HG03457 (cell line): ENCODE measurements around the gene SCN7A.
"Not testable (repeated sequence)": the region's sequence is repeated elsewhere in the genome, so short reads cannot be mapped to it uniquely, and the experiment has no call there.

ENCODE experiments used
- ATAC-seq: cut with Tn5 transposase; IDR thresholded peaks from one replicate; pipeline ENCODE4 v1.9.1; 2021; ENCODE audit warnings: moderate number of reproducible peaks; ENCODE audit not compliant: unreplicated experiment

SCN7A gene

DNA sequence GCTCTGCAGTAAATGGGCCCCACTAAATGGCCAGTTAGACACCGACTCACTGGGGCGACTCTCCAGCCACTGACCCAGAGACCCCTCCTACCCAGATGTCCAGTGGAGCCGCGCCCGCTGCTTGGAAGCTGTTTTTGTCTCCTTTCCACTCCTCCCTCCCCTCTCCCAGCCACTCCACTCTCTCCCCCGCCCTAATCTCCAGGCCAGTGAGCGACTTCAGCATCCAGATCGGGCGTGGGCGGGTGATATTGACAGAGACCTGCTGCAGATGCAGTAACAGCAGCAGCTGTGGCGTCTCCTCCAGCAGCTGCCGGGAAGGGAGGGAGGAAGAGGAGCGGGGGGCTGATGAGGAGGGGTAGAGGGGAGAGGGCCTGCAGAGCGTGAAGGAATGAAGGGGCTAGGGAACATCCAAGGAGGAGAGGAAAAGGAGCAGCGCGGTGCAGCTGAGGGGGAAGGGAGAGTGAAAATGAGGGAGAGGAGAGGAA lies at the start of gene SCN7A:
TSS of gene SCN7A (minus strand) at position 110 of the 485 bp plus-strand sequence. CDS start 16,553 bp downstream, outside the sequence.
- no peak for ATAC-seq

DNA sequence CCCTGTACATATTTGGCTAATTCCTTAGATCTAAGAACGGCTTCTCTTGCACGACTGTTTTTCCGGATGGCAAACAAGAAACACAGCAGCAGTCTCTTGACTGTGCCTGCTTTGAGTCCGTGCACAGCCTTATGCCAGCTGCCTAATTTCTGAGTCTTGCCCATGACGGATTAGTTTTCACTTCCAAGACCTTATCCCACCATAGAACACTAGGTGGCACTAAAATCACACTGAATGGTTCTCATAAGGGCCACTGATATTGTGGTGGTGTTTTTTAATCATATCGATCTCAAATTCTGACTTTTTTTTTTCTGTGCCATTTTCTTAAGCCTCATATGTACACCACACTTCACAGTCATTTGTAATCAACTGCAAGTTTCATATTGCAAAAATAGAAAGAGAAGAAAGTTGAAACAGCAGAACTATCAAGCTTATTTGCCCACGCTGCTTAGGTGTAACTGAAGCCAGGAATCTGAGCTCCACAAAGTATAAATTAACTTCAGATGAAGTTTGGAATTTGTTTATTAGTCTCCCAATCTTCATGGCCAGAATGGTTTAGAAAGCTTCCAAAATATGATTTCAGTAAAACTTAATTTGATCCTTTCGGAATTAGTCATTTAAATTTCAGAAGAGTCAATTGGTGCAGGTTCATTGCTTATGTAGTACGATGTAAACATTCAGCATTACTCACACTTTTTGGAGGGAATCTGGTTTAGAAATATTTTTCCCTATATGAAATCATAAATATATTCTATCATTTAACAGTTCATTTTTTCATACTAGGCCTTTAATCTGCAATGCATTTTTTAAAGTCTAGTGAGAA lies 45.5 kb upstream of the SCN7A start:
- peak; percentile 88 for ATAC-seq

DNA sequence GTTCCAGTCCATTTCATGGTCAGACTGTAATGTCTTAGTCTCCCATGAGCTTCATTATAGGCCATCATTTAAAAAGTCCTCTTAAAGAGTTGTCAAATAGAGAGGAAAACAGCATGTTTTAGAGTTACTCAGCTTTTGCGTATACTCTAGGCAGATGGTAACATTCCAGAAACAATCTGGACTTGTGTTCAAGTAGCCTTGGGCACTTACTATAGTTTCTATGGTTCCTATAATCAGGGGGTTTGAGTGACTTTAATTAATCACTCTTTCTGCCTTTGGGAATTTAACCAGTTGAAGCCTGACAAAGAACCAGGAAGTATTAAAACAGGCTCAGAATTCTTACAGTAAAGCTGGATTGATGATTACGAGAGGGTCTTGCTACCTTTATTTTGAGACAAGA lies 42.1 kb upstream of the SCN7A start:
- no peak for ATAC-seq

DNA sequence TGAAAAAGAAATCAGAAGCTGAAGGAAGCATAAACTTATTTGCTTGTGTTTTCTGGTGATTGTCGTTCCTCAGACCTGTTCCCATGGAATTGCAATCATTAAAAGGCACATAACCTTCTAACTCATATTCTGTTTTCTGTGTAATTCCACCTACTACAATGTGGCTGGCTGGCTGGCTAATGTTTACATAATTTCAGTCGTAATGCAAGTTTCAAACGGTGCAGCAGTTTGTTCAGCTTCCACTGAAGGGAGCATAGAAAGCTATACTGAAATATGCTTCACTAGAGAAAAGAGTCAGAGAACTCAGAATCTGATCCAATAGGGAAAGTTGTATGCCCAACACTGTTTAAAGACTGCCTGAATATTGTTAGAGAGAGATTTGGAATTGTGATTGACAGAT lies 27.1 kb upstream of the SCN7A start:
- ATAC-seq, result no peak

DNA sequence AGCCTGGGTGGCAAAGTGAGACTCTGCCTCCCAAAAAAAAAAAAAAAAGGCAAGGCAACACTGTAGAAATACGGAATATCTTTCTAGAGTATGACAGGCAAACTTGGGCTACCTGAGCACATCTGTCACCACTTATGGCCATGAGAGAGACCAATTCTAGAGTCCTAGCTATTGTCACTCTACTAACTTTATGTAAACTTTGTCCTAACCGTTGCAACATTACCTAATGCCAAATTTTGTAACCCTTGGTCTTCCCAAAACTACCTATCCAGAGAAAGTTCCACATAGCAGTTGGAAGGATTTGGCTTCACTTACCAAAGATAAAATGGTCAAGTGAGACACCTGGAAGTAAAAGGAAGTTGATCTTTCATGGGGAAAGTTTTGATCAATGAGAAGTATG lies 26.6 kb upstream of the SCN7A start:
- ATAC-seq, result no peak

DNA sequence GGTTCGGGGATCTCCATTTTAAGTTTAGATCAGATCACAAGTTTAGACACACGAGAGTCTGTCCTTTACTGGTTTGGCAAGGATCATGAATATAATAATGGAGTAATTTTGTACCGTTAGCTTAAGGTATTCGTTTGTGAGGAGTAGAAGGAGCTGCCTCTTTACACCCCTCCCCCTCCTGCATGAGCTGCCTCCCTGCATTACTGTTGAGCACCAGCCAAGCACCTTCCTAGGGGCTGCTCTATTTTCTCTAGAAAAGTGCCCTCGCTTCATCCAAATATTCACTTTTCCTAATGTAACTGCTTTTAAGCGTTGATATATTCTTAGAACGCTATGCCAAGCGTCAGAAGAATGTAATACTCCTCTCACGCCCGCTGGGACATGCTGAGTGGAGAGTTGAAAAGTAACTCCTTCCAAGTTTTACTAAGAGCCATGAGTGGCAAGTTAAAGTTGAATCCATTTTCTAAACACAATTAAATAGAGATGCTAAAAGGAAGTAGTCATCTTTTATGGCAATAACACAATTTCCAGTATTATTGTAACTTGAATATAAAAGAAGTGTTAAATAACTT lies 25.4 kb upstream of the SCN7A start:
- no peak for ATAC-seq

DNA sequence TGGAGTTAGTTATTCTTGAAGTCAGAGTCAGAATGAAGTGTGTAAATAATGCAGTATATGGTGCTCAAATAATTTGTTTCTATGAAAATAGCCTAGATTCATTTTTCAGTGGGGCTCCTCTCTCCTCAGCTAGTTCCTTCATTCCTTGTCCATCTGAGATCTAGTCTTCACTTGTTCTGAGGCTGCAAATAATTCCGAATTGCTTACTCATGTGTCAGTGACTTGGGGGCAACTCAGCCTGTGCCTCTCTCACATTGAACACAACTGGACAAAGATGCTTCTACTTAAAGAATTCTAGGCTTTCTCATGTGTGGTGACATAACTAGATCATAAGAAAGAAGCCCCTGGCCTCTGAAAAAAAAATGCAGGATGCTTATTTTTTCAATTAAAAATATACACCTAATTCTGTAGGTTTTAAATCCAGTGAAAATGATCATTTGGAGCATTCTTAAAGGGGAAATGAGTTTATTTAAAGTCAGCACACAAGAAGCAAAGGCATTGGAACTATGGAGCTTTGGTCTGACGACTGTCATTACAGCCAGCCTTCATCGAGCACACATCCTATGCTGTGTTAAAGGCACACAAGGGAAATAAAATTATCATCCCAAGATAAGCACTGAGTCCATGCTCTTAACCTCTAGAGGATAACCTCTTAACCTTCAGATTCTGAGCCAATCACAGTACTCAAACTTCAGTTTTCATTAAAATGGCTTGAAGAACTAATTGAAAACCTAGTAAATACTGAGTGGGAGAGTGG lies 24.8 kb upstream of the SCN7A start:
- ATAC-seq, result no peak

DNA sequence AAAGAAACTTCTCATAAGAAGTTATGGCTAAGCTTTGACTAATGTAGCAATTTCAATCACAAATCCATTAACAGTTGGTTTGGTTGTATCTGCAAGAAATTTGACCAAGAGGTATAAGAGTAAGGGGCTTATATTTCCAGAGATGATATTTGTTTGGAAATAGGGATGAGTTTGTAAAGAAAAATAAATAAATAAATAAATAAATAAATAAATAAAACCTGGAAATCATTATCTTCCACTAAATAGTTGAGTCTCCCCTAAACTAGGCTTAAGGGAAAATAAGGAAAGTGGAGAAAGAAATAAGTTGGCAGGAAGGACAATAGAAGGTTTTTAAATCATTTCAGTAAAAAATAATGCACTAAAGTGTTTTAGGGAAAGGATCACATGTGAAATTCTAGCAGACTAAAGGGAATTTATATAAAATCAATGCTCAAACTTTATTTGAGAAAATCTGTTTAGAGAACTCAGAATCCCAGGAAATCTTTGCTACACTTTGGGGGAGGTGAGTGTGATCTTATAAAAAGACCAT lies 23.5 kb upstream of the SCN7A start:
- ATAC-seq, result no peak

DNA sequence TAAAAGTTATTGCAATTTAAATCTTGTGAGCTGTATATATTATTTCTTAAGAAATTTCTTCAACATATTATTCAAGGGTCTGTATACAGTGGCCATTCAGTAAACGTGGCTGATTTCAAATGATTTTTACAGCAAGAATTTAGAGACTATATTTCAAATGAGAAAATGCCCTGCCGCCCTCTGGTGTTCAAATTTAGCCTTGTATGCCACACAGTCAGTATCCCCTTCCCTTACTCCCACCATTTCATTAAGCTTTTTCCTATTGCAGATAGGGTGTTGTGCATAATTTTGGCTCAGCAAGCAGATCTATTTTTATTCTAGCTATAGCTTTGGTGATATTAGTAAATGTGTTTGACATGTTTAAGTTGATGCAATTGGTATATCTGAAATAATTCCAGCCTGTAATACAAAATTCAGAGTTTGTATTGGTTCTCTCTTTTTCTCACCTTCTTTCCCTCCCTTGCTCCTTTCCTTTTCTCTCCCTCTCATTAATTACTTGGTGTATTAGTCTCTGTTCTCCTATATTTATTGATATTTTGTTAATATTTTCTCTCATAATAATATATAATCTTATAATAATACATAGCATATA lies 22.8 kb upstream of the SCN7A start:
- no peak for ATAC-seq

DNA sequence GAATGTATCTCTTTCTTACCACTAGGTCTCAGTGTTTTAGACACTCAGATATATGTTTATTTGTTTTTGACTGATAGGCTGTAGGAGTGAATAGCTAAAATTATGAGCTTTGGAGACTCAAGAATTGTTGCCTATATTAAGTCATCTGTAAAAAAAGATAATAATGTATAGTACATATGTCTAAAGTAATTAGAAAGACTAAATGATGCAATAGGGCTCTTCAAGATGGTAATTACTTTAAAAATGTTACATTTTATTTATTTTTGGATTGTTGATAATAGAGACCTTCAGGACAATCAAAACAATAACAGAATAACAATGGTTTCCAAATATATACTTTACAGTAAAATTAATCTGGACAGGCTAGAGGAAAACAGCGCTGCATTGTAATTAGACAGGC lies 19.9 kb upstream of the SCN7A start:
- no peak for ATAC-seq

DNA sequence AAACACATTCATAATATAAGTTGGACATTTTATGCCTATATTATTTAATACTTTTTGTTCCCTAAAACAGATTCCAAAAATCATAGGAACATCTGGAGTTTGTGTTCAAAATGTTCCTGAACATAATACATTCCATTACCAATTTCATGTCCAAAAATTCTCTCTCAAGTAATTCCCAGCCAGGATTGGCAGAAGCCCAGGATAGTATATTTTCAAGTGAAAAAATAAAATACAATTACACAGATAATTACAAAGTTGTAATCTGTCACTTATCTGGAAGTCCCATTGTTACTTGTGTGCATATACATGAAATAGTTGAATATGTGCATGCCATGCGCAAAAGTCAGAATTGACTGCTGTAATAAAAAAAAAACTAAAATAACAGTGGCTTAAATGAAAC lies 5.2 kb upstream of the SCN7A start:
- no peak for ATAC-seq

DNA sequence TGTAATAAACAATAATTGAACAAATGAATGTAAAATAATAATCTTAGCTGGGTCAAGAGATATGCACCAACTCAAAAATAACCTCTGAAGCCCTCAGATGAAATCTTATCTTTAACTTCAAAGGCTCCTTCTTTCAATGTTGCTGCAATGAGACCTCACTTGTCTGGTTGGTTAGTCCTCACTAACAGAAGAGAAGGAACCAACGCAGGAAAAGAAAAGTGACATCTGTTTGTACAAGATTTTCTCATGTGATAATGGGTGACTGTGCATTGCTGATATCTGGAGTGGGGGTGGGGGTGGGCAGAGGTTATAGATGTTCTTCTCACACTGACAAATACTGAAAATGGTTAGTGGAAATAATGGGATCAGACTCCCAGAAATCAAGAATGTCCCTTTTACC lies 2.6 kb downstream of the SCN7A start:
- no peak for ATAC-seq

DNA sequence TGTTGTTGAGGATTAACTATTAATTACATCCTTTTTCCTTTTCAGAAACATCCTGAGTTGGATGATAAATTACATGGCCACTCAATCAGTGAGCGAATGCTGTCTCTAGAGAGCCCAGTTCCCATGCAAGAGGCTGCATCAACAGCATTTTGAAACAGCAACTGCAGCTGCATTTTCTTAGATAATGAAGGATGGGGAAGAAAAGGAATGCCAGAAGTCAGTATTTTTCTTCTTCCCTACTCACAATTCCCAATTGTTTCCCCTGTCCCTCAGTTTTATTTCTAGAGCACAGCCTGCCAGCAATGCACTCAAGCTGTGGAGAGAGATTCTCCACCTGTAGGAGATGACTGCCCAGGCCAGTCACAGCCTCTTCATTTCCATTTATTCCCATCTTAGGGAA lies 6.9 kb downstream of the SCN7A start:
- no peak for ATAC-seq

DNA sequence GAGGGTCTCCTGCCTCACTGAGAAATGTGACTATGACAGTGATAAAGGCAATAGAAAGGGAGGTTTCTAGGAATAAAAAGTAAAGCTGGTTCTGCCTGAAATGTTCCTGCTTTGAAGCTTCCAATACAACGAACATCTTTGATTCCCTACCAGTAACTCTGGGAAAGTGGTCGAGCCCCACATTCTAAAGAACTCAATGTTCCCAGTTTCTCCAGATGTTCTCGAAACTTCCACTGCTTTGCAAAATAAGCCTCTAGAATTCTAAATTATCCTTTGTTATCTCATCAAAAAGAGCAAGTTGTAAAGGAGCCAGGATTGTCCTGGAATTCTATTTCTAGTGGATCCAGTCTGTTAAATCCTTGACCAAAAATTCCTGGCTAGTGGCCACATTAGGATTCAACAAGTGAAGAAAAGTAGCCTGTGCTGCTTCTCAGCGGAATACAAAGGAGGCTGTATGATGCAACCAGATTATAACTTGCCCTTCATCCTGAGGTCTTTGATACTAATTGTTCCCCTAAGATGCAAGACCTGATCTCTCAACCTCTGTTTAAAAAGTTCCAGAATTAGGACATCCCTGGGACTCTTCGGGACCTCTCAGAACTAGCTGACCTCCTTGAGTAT lies 8.4 kb downstream of the SCN7A start:
- ATAC-seq, result no peak

DNA sequence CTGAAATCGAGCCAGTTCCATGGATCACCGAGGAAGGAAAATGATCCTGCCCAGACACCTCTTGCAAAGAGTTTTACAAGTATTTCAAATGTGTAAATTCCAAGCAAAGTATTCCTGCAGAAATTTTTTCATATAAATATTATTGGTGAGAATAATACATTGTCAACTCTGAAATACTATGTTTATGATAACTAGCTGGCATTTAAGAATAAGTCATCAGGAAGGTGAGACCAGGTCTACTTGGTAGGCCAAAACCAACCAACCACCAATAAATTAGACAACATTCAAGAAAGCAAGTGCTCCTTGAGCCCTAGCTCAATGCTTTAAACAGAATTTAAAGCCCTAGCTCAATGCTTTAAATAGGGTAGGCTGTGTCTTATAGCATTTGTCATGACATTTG lies 21.7 kb downstream of the SCN7A start:
- no peak for ATAC-seq

DNA sequence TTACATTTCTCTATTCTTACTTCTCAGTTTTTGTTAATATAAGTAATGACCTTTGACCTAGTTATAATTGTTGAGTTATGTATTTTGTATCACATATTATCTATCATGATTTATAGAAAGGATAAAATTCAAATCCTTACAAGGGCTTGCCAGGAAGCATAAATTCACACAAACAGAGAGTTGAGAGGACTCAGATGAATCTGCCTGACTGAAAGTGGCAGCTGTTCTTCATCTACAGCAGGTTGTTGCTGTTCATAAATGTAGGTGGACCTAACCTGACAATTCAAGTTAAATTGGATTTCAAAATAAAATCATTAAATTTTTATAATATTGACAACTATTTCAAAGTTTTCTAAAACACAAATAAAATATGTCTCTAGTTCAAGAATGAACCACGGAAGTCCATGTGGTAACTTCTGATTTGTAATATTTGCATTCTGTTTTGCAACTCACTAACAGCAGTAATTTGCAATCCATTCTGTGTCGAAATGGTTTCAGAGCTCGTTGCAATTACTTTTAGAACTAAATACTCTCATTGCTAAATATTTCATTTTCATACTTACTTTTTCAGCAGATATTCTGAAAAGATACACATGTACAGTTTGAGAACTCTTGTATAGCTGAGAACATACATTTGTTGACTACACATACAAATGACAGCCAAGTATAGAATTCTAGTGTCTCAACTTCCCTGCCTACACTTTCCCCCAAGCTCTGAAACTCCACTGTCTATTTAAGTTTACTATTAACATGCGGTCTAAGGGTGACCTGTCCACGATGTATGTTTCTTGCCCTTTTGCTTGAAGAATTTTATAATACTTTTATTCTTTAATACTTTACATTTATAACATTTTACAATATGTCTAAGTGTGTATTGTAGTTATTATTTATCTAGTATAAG lies 25.7 kb downstream of the SCN7A start:
- ATAC-seq, result no peak

DNA sequence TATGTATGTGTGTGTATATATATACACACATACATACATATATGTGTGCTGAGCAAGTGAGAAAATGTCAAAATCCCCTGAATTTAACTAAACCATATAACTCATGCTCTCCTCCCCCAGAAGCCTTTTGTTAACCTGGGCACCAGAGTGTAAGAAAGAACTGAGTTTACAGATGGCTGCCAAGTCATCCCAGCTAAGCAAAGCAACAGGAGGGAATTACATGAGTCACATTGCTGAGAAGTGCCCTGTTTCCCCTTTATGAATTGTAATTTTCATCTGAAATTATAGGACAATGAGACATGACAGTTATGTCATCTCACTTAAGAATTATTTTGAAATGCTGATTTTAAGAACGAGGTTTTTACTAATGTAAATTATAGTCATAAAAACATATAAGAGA lies 29.9 kb downstream of the SCN7A start:
- ATAC-seq, result no peak

DNA sequence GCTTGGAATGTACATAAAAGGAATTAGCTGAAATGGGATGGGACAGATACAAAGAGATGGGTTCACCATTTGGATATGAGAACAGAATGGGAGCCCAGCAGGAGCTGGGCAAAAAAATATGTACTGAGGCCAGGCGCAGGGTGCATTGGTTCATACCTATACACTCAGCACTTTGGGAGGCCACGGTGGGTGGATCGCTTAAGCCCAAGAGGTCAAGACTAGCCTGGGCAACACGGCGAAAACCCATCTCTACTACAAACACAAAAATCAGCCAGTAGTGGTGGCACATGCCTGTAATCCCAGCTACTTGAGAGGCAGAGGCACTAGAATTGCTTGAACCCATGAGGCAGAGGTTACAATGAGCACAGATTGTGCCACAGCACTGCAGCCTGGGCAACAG lies 30.4 kb downstream of the SCN7A start:
- no peak for ATAC-seq

DNA sequence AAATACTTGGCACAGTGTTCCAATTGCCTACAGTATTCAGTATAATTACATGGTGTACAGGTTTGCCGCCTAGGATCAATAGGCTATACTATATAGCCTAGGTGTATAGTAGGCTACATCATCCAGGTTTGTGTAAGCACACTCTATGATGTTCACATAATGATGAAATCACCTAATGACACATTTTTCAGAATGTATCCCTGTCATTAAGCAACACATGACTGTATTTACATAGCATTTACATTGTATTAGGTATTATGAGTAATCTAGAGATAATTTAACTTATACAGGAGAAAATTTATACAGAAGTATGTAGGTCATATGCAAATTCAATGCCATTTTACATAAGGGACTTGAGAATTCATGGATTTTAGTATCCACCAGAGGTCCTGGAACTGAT lies 35.4 kb downstream of the SCN7A start:
- no peak for ATAC-seq

DNA sequence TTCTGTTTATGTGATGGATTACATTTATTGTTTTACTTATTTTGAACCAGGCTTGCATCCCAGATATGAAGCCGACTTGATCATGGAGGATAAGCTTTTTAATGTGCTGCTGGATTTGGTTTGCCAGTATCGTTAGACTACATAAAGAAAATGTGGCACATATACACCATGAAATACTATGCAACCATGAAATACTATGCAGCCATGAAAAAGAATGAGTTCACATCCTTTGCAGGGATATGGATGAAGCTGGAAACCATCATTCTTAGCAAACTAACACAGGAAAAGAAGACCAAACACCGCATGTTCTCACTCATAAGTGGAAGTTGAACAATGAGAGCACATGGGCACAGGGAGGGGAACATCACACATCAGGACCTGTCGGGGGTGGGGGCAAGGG lies 38.2 kb downstream of the SCN7A start:
- ATAC-seq, result not testable (repeated sequence)
